Omental fat pad (tissue), 4 donors: Measurements from ENCODE around the gene CAST. TPM values are rescaled to one million over a fixed set of nuclear protein-coding genes. Genes with fewer than 3 reads are reported as not detected.

ENCODE experiments used
- ATAC-seq: fragments of 150-250 bp; one replicate; pipeline ENCODE4 v1.9.1; 2016; ENCODE audit warnings: mild to moderate bottlenecking, moderate library complexity; ENCODE audit not compliant: low FRiP score
- DNase-seq: peaks from one replicate; pipeline ENCODE4 v3.0.0-alpha.2; 2019; ENCODE audit warnings: low spot score
- total RNA-seq, 4 donors: library from RNA; depleted of rRNA; stranded (reverse); fragments of >200 nt; gene quantifications; one replicate each; pipeline ENCODE4 v1.1.0, GENCODE V29; 2016
- TF ChIP-seq, protein P1 (sequence below), 3 donors: fragments of 450-650 bp; IDR thresholded peaks; one replicate each; pipeline ENCODE4 v1.5.1; 2016 to 2017; ENCODE audit warnings: antibody characterized with exemption in 3 of 3, mild to moderate bottlenecking in 3 of 3, moderate library complexity in 2 of 3

The CAST gene
- total RNA-seq, 4 donors from 2014 or later: 224 to 362 (median 285) TPM

DNA sequence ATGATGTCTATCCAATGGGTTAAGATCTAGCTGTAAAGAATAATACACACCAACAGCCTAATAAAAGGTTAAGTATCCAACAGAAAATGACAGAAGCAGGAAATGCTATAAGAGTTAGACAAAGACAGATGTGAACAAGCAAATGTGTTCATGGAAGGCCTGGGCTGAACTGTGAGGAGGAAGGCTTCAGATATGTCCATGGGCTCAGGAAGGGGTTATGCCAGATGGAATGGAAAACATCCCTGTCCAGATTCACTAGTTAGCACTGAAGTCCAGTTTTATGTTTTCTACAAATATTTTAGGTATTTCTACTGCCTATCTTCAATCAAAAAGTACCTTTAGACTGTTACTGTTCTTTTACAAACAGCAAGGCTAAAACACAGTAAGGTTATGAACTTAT is 118.5 kb downstream of the CAST start:
- TF ChIP-seq, protein P1, sequence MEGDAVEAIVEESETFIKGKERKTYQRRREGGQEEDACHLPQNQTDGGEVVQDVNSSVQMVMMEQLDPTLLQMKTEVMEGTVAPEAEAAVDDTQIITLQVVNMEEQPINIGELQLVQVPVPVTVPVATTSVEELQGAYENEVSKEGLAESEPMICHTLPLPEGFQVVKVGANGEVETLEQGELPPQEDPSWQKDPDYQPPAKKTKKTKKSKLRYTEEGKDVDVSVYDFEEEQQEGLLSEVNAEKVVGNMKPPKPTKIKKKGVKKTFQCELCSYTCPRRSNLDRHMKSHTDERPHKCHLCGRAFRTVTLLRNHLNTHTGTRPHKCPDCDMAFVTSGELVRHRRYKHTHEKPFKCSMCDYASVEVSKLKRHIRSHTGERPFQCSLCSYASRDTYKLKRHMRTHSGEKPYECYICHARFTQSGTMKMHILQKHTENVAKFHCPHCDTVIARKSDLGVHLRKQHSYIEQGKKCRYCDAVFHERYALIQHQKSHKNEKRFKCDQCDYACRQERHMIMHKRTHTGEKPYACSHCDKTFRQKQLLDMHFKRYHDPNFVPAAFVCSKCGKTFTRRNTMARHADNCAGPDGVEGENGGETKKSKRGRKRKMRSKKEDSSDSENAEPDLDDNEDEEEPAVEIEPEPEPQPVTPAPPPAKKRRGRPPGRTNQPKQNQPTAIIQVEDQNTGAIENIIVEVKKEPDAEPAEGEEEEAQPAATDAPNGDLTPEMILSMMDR (IDR thresholded peaks at IDR 0.05): no peak
- ATAC-seq (peak; percentile 31), DNase-seq (no peak)

- DNase-seq (no peak), ATAC-seq (peak; percentile 80)
- TF ChIP-seq, protein P1 (IDR thresholded peaks at IDR 0.05): no peak
These were observed 119.1 kb downstream of the CAST start for GRCh38 chr5:96781031-96781971.

- DNase-seq (no peak), ATAC-seq (no peak)
- TF ChIP-seq, protein P1 (IDR thresholded peaks at IDR 0.05): no peak
These were observed 121.2 kb downstream of the CAST start for GRCh38 chr5:96783326-96783725.

DNA sequence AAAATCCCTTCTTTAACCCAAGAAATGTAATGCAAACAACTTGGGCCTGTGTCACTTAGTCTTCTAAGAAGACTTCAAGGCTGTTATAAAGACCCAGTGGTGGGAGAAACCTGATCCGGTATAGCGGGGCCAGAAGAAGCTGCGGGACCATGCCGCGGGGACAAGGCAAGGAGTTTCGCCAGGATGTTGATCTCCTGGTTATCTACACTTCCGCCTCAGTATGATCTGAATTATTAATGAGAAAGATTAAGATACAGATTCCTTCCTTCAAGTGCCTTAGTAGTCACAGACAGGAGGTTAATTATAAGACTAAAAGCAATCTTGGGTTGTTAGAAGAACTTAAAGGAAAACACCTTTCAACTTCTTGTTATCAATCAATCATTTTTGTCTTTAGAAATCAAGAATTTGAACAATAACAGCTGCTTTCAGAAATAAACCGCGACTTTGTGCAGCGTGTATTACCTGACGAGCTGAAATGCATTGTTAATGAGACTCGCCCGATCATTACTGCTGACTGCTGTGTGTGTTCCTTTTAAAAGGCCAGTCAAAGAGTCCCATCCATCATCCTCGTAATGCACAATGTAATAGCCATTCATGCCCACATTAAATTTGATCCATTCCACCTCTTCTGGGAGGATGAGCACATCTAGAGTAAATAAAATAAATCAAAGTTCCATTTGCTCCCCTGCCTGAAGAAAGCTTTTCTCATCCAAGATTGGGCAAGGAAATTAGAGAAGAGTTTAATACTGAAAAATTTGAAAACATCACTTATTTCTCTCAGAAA is 123.3 kb downstream of the CAST start:
- DNase-seq (no peak), ATAC-seq (no peak)
- TF ChIP-seq, protein P1 (IDR thresholded peaks at IDR 0.05): no peak

GRCh38 chr5:96788112-96788749 is 126.1 kb downstream of the CAST start:
- ATAC-seq: peak; percentile 88
- TF ChIP-seq, protein P1 (IDR thresholded peaks at IDR 0.05): no peak
- no peak for DNase-seq

DNA sequence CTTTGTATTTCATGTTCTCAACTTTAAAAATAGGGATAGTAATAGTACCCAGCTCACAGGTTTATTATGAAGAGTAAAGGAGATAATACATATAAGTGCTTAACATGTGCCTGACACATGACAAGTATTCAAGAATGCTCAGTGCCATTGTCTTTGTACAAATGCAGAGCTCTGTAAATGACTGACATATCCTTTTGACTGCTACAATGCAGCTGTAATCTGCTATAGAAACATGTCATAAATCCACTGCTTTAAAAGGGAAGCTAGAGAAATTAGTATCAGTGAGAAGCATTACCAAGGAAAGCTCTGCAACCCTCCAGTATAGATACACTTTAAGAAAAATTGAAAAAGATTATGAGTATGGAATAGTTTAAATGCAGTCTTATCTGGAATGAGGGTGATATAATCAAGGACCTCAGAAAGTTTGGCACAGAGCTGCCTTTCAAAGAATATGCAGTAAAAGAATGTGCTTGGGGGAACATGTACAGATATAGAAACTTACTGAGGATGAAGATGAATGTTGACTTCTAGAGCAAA is 127.7 kb downstream of the CAST start:
- TF ChIP-seq, protein P1 (IDR thresholded peaks at IDR 0.05): no peak
- DNase-seq: no peak
- ATAC-seq: no peak
